GM18861 (cell line): ENCODE data around the gene EPB41L2.
A peak's percentile ranks its signal among the peaks of the same experiment; 100 is the strongest.
"Not testable (repeated sequence)": the region's sequence is repeated elsewhere in the genome, so short reads cannot be mapped to it uniquely, and the experiment has no call there.

Experiments used
- ATAC-seq: cut with Tn5 transposase; IDR thresholded peaks from one replicate; pipeline ENCODE4 v1.9.1; 2021; ENCODE audit not compliant: unreplicated experiment

The EPB41L2 gene

GRCh38 chr6:130955755-130956154, 107.3 kb downstream of the EPB41L2 start:
- ATAC-seq, result no peak

- no peak for ATAC-seq
Observed at GRCh38 chr6:130949553-130949952, 113.5 kb downstream of the EPB41L2 start.

- no peak for ATAC-seq
Observed at GRCh38 chr6:130947464-130947863, 115.6 kb downstream of the EPB41L2 start.

GRCh38 chr6:130946076-130946475, 117.0 kb downstream of the EPB41L2 start:
- ATAC-seq, result no peak

- ATAC-seq, result peak; percentile 51
Observed at GRCh38 chr6:130945401-130945919, 117.6 kb downstream of the EPB41L2 start.

- no peak for ATAC-seq
Observed at GRCh38 chr6:130944486-130944885, 118.6 kb downstream of the EPB41L2 start.

GRCh38 chr6:130943738-130944137, 119.3 kb downstream of the EPB41L2 start:
- no peak for ATAC-seq

- not testable (repeated sequence) for ATAC-seq
Observed at GRCh38 chr6:130942752-130943151, 120.3 kb downstream of the EPB41L2 start.

- no peak for ATAC-seq
Observed at GRCh38 chr6:130937942-130938604, 125.0 kb downstream of the EPB41L2 start.

- ATAC-seq, result no peak
Observed at GRCh38 chr6:130936933-130937332, 126.1 kb downstream of the EPB41L2 start.

- ATAC-seq, result no peak
Observed at GRCh38 chr6:130935978-130936377, 127.1 kb downstream of the EPB41L2 start.

- ATAC-seq, result no peak
Observed at GRCh38 chr6:130934848-130935585, 128.0 kb downstream of the EPB41L2 start.

GRCh38 chr6:130933712-130934200, 129.3 kb downstream of the EPB41L2 start:
- no peak for ATAC-seq

- no peak for ATAC-seq
Observed at GRCh38 chr6:130932921-130933320, 130.1 kb downstream of the EPB41L2 start.

GRCh38 chr6:130932438-130932837, 130.6 kb downstream of the EPB41L2 start:
- ATAC-seq, result no peak

- ATAC-seq, result no peak
Observed at GRCh38 chr6:130931683-130932082, 131.4 kb downstream of the EPB41L2 start.

- ATAC-seq, result no peak
Observed at GRCh38 chr6:130929036-130929678, 133.9 kb downstream of the EPB41L2 start.

- ATAC-seq, result no peak
Observed at GRCh38 chr6:130928158-130928912, 134.7 kb downstream of the EPB41L2 start.

GRCh38 chr6:130927305-130927704, 135.7 kb downstream of the EPB41L2 start:
- no peak for ATAC-seq

GRCh38 chr6:130923350-130923749, 139.7 kb downstream of the EPB41L2 start:
- ATAC-seq, result no peak

- no peak for ATAC-seq
Observed at GRCh38 chr6:130922922-130923321, 140.1 kb downstream of the EPB41L2 start.
